ENCODE measurements around the gene CD209.
"Not testable (repeated sequence)": the region's sequence is repeated elsewhere in the genome, so short reads cannot be mapped to it uniquely, and the experiment has no call there.

Gene CD209

DNA sequence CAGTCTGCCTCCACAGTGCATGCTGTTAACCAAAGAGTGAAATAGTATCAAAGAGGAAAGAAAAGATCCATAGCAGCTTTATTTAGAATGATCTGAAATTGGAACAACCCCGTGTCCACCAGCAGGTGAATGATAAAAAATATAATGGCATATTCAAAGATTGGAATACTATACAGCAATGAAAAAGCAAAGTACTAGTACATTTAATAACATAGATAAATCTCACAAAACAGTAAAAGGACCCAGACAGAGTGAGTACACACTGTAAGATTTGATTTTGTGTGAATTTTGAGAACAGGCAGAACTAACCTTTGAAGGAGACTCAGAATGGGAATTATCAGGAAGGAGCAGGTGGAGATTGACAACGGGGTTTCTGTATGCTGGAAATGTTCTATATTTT lies 837 bp upstream of the CD209 start:
- peaks cover 0 to 20% of the 10 kb centered on the region in 2 donors for H3K27me3 ChIP-seq
- H3K9me3 ChIP-seq = no peaks in the 10 kb centered on the region
- intact Hi-C loops (cut with DNase I; ENCODE audit: low total_unique reads) = no loop called here
- TF ChIP-seq CTCF (IDR thresholded peaks at IDR 0.05) = no peak
- no peaks in the 10 kb centered on the region for H3K36me3 ChIP-seq
- DNase-seq = no peak
- no peaks in the 10 kb centered on the region for H3K4me1 ChIP-seq
- no peak overlapping the region for H3K4me3 ChIP-seq
- H3K27ac ChIP-seq = no peak overlapping the region

- H3K27ac ChIP-seq; intact Hi-C loops (cut with DNase I; ENCODE audit: low total_unique reads); H3K36me3 ChIP-seq; DNase-seq; H3K9me3 ChIP-seq; H3K4me1 ChIP-seq; H3K4me3 ChIP-seq: not testable (repeated sequence)
- peaks cover 0 to 20% of the 10 kb centered on the region in 2 donors for H3K27me3 ChIP-seq
Measured at GRCh38 chr19:7746306-7746705, 1.0 kb downstream of the CD209 start.

- H3K27ac ChIP-seq = no peak overlapping the region
- H3K4me3 ChIP-seq = no peak overlapping the region
- DNase-seq = no peak
- H3K36me3 ChIP-seq = no peaks in the 10 kb centered on the region
- H3K27me3 ChIP-seq = peaks cover 0 to 20% of the 10 kb centered on the region in 2 donors
- no peak for TF ChIP-seq CTCF (IDR thresholded peaks at IDR 0.05)
- no peaks in the 10 kb centered on the region for H3K4me1 ChIP-seq
- intact Hi-C loops (cut with DNase I; ENCODE audit: low total_unique reads) = no loop called here
- H3K9me3 ChIP-seq = no peaks in the 10 kb centered on the region
Measured at GRCh38 chr19:7744871-7745650, 2.3 kb downstream of the CD209 start.

DNA sequence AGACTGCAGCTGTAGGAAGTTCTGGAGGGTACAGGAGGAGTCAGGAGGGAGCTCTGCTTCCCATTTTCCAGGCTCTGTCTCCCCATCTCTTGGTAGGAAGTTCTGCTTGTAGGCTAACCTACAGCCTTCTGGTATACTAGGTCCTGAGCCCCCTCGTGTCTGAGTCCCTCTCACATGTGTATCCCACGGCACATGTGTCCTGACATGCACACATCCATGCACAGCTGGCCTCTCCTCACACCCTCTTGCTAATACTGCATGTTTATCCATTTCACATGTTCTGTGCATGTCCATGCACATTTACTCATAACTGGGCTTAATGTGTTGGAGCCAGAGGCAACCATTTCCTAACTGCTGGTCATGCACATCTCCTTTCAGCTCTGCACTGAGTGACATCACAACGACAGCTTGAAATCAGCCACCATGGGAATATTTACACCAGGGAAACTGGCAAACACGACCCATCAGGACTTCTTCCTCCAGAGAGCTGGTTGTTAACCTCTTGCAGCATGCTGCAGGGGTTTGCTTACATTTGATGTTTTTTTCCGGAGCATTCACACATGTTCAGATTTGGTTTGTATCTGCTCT lies 3.0 kb downstream of the CD209 start:
- no peak overlapping the region for H3K4me3 ChIP-seq
- no peaks in the 10 kb centered on the region for H3K9me3 ChIP-seq
- no peaks in the 10 kb centered on the region for H3K4me1 ChIP-seq
- no peaks in the 10 kb centered on the region for H3K36me3 ChIP-seq
- intact Hi-C loops (cut with DNase I; ENCODE audit: low total_unique reads) = no loop called here
- TF ChIP-seq CTCF (IDR thresholded peaks at IDR 0.05) = no peak
- no peak for DNase-seq
- no peak overlapping the region for H3K27ac ChIP-seq
- H3K27me3 ChIP-seq = peaks cover 0 to 16% of the 10 kb centered on the region in 2 donors

GRCh38 chr19:7743425-7743841 lies 3.9 kb downstream of the CD209 start:
- no peaks in the 10 kb centered on the region for H3K36me3 ChIP-seq
- H3K27ac ChIP-seq = no peak overlapping the region
- peaks cover 0 to 14% of the 10 kb centered on the region in 2 donors for H3K27me3 ChIP-seq
- TF ChIP-seq CTCF (IDR thresholded peaks at IDR 0.05) = no peak
- intact Hi-C loops (cut with DNase I; ENCODE audit: low total_unique reads) = no loop called here
- H3K9me3 ChIP-seq = no peaks in the 10 kb centered on the region
- DNase-seq = no peak
- no peaks in the 10 kb centered on the region for H3K4me1 ChIP-seq
- no peak overlapping the region for H3K4me3 ChIP-seq

DNA sequence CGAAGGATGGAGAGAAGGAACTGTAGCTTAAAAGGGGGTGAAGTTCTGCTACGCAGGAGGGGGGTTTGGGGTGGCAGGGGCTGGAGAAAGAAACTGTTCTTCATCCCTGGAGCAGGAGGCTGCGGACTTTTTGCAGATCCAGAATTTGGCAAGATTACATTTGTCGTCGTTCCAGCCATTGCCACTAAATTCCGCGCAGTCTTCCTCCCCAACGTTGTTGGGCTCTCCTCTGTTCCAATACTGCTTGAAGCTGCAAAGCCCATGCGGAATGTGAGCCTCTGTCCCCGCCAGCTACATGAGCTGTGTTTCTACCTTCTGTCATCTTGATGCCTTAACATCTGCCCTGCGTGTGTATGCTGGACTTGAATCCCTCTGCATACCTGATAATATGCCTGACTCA lies 4.3 kb downstream of the CD209 start:
- peaks cover 0 to 14% of the 10 kb centered on the region in 2 donors for H3K27me3 ChIP-seq
- TF ChIP-seq CTCF (IDR thresholded peaks at IDR 0.05) = no peak
- H3K27ac ChIP-seq = no peak overlapping the region
- H3K9me3 ChIP-seq = no peaks in the 10 kb centered on the region
- no peaks in the 10 kb centered on the region for H3K4me1 ChIP-seq
- H3K4me3 ChIP-seq = no peak overlapping the region
- H3K36me3 ChIP-seq = no peaks in the 10 kb centered on the region
- no peak for DNase-seq
- intact Hi-C loops (cut with DNase I; ENCODE audit: low total_unique reads) = no loop called here
